AG09309 (cell line): ENCODE data around the gene DISP2.

ENCODE experiments used
- DNase-seq: peaks from one replicate; pipeline ENCODE4 v3.0.0-alpha.2; 2010; ENCODE audit warnings: low read depth
- H3K4me3 ChIP-seq: 2 replicates; pipeline ENCODE4 v1.5.1; 2011; ENCODE audit warnings: mild to moderate bottlenecking, low read depth, low read length, moderate library complexity; ENCODE audit not compliant: control insufficient read depth
- CTCF ChIP-seq: IDR thresholded peaks from 2 replicates; pipeline ENCODE4 v1.5.1; 2011; ENCODE audit warnings: mild to moderate bottlenecking, low read depth, low read length, inconsistent platforms; ENCODE audit not compliant: insufficient read depth, control insufficient read depth; ENCODE audit errors: missing control alignments

DISP2 gene

GRCh38 chr15:40337597-40337996 is 20.4 kb upstream of the DISP2 start:
- H3K4me3 ChIP-seq: no peak overlapping the region
- no peak for DNase-seq
- TF ChIP-seq CTCF: no peak

- TF ChIP-seq CTCF: peak; percentile 62
- DNase-seq: no peak
- H3K4me3 ChIP-seq: no peak overlapping the region
These were observed 19.9 kb upstream of the DISP2 start for GRCh38 chr15:40338041-40338657.

GRCh38 chr15:40338921-40339620 is 18.9 kb upstream of the DISP2 start:
- no peak for TF ChIP-seq CTCF
- peak; percentile 42 for DNase-seq
- no peak overlapping the region for H3K4me3 ChIP-seq

GRCh38 chr15:40339621-40339945 is 18.4 kb upstream of the DISP2 start:
- DNase-seq: no peak
- H3K4me3 ChIP-seq: no peak overlapping the region
- no peak for TF ChIP-seq CTCF

- peak overlapping the region; percentile 31 for H3K4me3 ChIP-seq
- DNase-seq: no peak
- TF ChIP-seq CTCF: no peak
These were observed 17.8 kb upstream of the DISP2 start for GRCh38 chr15:40340038-40340739.

GRCh38 chr15:40340740-40341400 is 17.1 kb upstream of the DISP2 start, which contains the start of gene CCDC9B:
Gene CCDC9B (minus strand): TSS chr15:40340939. CDS start chr15:40340819, 120 bp downstream.
- no peak for TF ChIP-seq CTCF
- H3K4me3 ChIP-seq: peak within 1 kb of the TSS; percentile 31
- peak; percentile 46 for DNase-seq
